Hepatocyte (in vitro differentiated cells): ENCODE data around the gene GLYATL2. TPM values are rescaled to one million over a fixed set of nuclear protein-coding genes. Genes with fewer than 3 reads are reported as not detected.

Experiments
- DNase-seq: peaks from one replicate; pipeline ENCODE4 v3.0.0-alpha.2; 2016; ENCODE audit warnings: low spot score
- H2AFZ ChIP-seq: fragments of 200-600 bp; sonication (generic); 2 replicates; pipeline ENCODE4 v1.6.0; 2016; ENCODE audit warnings: antibody characterized with exemption, mild to moderate bottlenecking
- H3K27ac ChIP-seq: fragments of 200-600 bp; sonication (generic); 2 replicates; pipeline ENCODE4 v1.5.1; 2016; ENCODE audit warnings: mild to moderate bottlenecking
- H3K27me3 ChIP-seq: fragments of 200-600 bp; sonication (generic); 2 replicates; pipeline ENCODE4 v1.6.1; 2016
- H3K36me3 ChIP-seq: fragments of 200-600 bp; sonication (generic); replicated peaks from 2 replicates; pipeline ENCODE4 v1.5.1; 2016; ENCODE audit warnings: low read depth; ENCODE audit not compliant: insufficient read depth
- H3K4me1 ChIP-seq: fragments of 200-600 bp; sonication (generic); 2 replicates; pipeline ENCODE4 v1.5.1; 2016; ENCODE audit warnings: mild to moderate bottlenecking, moderate library complexity; ENCODE audit not compliant: insufficient read depth
- H3K4me2 ChIP-seq: fragments of 200-600 bp; sonication (generic); 2 replicates; pipeline ENCODE4 v1.6.0; 2016
- H3K4me3 ChIP-seq: fragments of 200-600 bp; sonication (generic); 2 replicates; pipeline ENCODE4 v1.5.1; 2016; ENCODE audit warnings: mild to moderate bottlenecking
- H3K79me2 ChIP-seq: fragments of 200-600 bp; sonication (generic); 2 replicates; pipeline ENCODE4 v1.6.0; 2017; ENCODE audit warnings: mild to moderate bottlenecking
- H3K9me2 ChIP-seq: fragments of 200-600 bp; sonication (generic); replicated peaks from 2 replicates; pipeline ENCODE4 v1.6.0; 2017; ENCODE audit warnings: mild to moderate bottlenecking; ENCODE audit not compliant: insufficient read depth
- H3K9me3 ChIP-seq: fragments of 200-600 bp; sonication (generic); 2 replicates; pipeline ENCODE4 v1.5.1; 2016; ENCODE audit warnings: low read depth, mild to moderate bottlenecking
- H4K20me1 ChIP-seq: fragments of 200-600 bp; sonication (generic); 2 replicates; pipeline ENCODE4 v1.6.0; 2016; ENCODE audit warnings: mild to moderate bottlenecking; ENCODE audit not compliant: insufficient read depth, poor library complexity, severe bottlenecking
- CTCF ChIP-seq: fragments of 200-600 bp; sonication (generic); IDR thresholded peaks from 2 replicates; pipeline ENCODE4 v1.5.1; 2016; ENCODE audit warnings: antibody characterized with exemption, mild to moderate bottlenecking; ENCODE audit not compliant: poor library complexity
- EZH2 ChIP-seq: fragments of 200-600 bp; sonication (generic); IDR thresholded peaks from 2 replicates; pipeline ENCODE4 v1.6.1; 2016; ENCODE audit warnings: antibody characterized with exemption, mild to moderate bottlenecking, borderline replicate concordance
- EZH2phosphoT487 ChIP-seq: fragments of 200-600 bp; sonication (generic); IDR thresholded peaks from one replicate; pipeline ENCODE4 v1.6.1; 2018; ENCODE audit warnings: antibody characterized with exemption, mild to moderate bottlenecking, low read depth, moderate library complexity; ENCODE audit not compliant: unreplicated experiment, severe bottlenecking
- WGBS: methylation state at CpG from one replicate; pipeline ENCODE4 v1.1.6; 2016; ENCODE audit warnings: low lambda C conversion rate; ENCODE audit errors: missing lambda C conversion rate; 5-methylcytosine and 5-hydroxymethylcytosine counted together
- polyA plus RNA-seq: library from polyadenylated mRNA; unstranded; fragments of >200 nt; fragmentation: Nextera tagmentation; extraction: Ambion mirVana; gene quantifications from 2 replicates; pipeline ENCODE4 v1.2.1, GENCODE V29; 2016
- total RNA-seq: library from RNA; depleted of rRNA; stranded (reverse); fragments of >200 nt; gene quantifications from 2 replicates; pipeline ENCODE4 v1.2.3, GENCODE V29; 2014

Gene GLYATL2
- total and polyA plus RNA-seq, 2 experiments from 2014 or later = 0.90 TPM; not detected in 1

GRCh38 chr11:58856806-58857205 lies 12.3 kb upstream of the GLYATL2 start:
- H3K9me3 ChIP-seq = no peaks in the 10 kb centered on the region
- H3K79me2 ChIP-seq = no peaks in the 10 kb centered on the region
- H3K27me3 ChIP-seq = no peaks in the 10 kb centered on the region
- H3K36me3 ChIP-seq = no peaks in the 10 kb centered on the region
- H3K9me2 ChIP-seq = no peaks in the 10 kb centered on the region
- H2AFZ ChIP-seq = no peak overlapping the region
- TF ChIP-seq EZH2 (no peak), EZH2phosphoT487 (no peak), CTCF (no peak)
- DNase-seq = no peak
- H3K4me1 ChIP-seq = no peaks in the 10 kb centered on the region
- no peak overlapping the region for H3K27ac ChIP-seq
- no peak overlapping the region for H3K4me3 ChIP-seq
- H3K4me2 ChIP-seq = no peak overlapping the region
- no peaks in the 10 kb centered on the region for H4K20me1 ChIP-seq

GRCh38 chr11:58845386-58845785 lies 882 bp upstream of the GLYATL2 start:
- Histone ChIP-seq H3K4me1 (no peaks in the 10 kb centered on the region), H3K36me3 (no peaks in the 10 kb centered on the region), H3K9me3 (no peaks in the 10 kb centered on the region), H3K4me3 (no peak overlapping the region), H3K9me2 (no peaks in the 10 kb centered on the region), H2AFZ (no peak overlapping the region), H3K27me3 (no peaks in the 10 kb centered on the region), H4K20me1 (no peaks in the 10 kb centered on the region), H3K27ac (no peak overlapping the region), H3K79me2 (no peaks in the 10 kb centered on the region), H3K4me2 (no peak overlapping the region)
- no peak for DNase-seq
- 69% methylated on average over 3 of the region's 3 CpGs for WGBS
- no peak for TF ChIP-seq CTCF
- no peak for TF ChIP-seq EZH2phosphoT487
- no peak for TF ChIP-seq EZH2

GRCh38 chr11:58837707-58838388 lies 6.7 kb downstream of the GLYATL2 start:
- H3K9me3 ChIP-seq = no peaks in the 10 kb centered on the region
- no peak for DNase-seq
- WGBS = 74% methylated on average over 5 of the region's 5 CpGs
- H3K4me1 ChIP-seq = no peaks in the 10 kb centered on the region
- no peaks in the 10 kb centered on the region for H3K9me2 ChIP-seq
- no peaks in the 10 kb centered on the region for H4K20me1 ChIP-seq
- H3K27me3 ChIP-seq = no peaks in the 10 kb centered on the region
- no peaks in the 10 kb centered on the region for H3K79me2 ChIP-seq
- no peak overlapping the region for H3K4me2 ChIP-seq
- no peak overlapping the region for H3K4me3 ChIP-seq
- no peak for TF ChIP-seq CTCF
- no peak for TF ChIP-seq EZH2phosphoT487
- no peak for TF ChIP-seq EZH2
- H3K36me3 ChIP-seq = no peaks in the 10 kb centered on the region
- H3K27ac ChIP-seq = no peak overlapping the region
- no peak overlapping the region for H2AFZ ChIP-seq
